ENCODE measurements around the gene ARVCF. TPM values are rescaled to one million over a fixed set of nuclear protein-coding genes. Genes with fewer than 3 reads are reported as not detected.
A peak's percentile ranks its signal among the peaks of the same experiment; 100 is the strongest.

Gene ARVCF
- total and polyA plus RNA-seq, 5 donors, result 11.1 to 27.4 (median 20.0) TPM

- Histone ChIP-seq H3K4me3 (ENCODE audit: low read length) (no peak overlapping the region), H3K4me1 (ENCODE audit: control insufficient read depth, insufficient read depth, low read length) (no peaks in the 10 kb centered on the region), H3K27me3 (ENCODE audit: control insufficient read depth, insufficient read depth) (no peaks in the 10 kb centered on the region), H3K9me3 (ENCODE audit: control insufficient read depth, low read length) (no peaks in the 10 kb centered on the region), H3K27ac (ENCODE audit: low read length) (no peak overlapping the region)
- intact Hi-C loops (cut with DNase I), result loop anchor here (2.0 to 10.0 kb wide), 3 partner anchors 41 to 57 kb away; no protein-coding TSS in a partner anchor
- DNase-seq (peak; percentile 5 to 46 (median 41)), ATAC-seq (no peak)
- 95% methylated on average over 7 of the region's 7 CpGs for whole genome bisulfite sequencing
These were observed 4.5 kb downstream of the ARVCF start for GRCh38 chr22:20011993-20012740.

DNA sequence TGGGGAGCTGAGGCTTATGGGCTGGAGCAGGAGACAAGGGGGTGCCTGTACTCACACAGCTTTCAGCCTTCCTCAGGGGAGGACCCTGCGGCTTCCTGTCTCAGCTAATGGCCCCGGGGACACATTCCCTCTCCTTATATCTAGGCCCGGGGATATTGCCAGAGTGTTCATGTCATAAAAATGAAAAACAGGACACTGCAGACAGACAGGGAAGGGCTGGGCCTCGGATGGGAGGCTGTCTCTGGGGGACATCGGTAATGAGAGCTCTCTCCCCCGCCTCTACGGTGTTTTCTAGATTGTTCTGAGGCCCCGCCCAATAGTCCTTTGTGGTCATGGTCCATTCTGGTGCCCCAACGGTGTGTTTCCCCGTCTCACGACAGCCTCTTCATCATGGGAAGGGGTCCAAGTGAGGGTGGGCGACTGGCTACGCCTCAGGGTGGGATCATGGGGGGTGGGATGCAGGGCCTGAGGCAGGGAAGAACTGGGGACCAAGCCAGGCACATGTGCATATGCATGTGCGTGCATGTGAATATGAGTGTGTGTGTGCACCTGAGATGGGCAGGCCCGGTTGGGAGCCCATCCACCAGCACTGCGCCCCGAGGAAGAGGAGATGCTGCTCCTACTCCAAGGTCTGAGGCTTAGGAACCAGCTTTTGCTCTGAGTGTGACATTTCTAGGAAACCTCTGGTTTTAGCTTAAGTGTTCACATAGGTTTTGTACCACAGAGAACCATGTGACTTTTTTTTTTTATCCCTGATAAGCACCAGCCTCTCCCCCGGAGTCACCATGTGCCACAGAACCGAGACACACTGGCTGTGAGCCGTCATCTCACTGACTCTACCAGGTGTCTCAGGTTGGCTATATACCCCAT lies 5.3 kb downstream of the ARVCF start:
- no peak overlapping the region for H3K27ac ChIP-seq (ENCODE audit: low read length)
- no peak for ATAC-seq
- WGBS, result 70% methylated on average over 20 of the region's 20 CpGs
- no peaks in the 10 kb centered on the region for H3K4me1 ChIP-seq (ENCODE audit: control insufficient read depth, insufficient read depth, low read length)
- no peaks in the 10 kb centered on the region for H3K9me3 ChIP-seq (ENCODE audit: control insufficient read depth, low read length)
- H3K27me3 ChIP-seq (ENCODE audit: control insufficient read depth, insufficient read depth), result no peaks in the 10 kb centered on the region
- intact Hi-C loops (cut with DNase I), result loop anchor here in 1 of 4 donors (10.0 kb wide), 1 partner anchor 57 kb away; no protein-coding TSS in a partner anchor
- peak; percentile 3 to 50 (median 20) for DNase-seq
- H3K4me3 ChIP-seq (ENCODE audit: low read length), result no peak overlapping the region

GRCh38 chr22:20010307-20011122 lies 6.1 kb downstream of the ARVCF start:
- ATAC-seq (no peak), DNase-seq (peak; percentile 9 to 43 (median 32))
- no peaks in the 10 kb centered on the region for H3K4me1 ChIP-seq (ENCODE audit: control insufficient read depth, insufficient read depth, low read length)
- no peaks in the 10 kb centered on the region for H3K27me3 ChIP-seq (ENCODE audit: control insufficient read depth, insufficient read depth)
- WGBS, result 82% methylated on average over 14 of the region's 14 CpGs
- H3K4me3 ChIP-seq (ENCODE audit: low read length), result no peak overlapping the region
- no peaks in the 10 kb centered on the region for H3K9me3 ChIP-seq (ENCODE audit: control insufficient read depth, low read length)
- intact Hi-C loops (cut with DNase I), result loop anchor here in 1 of 4 donors (10.0 kb wide), 1 partner anchor 56 kb away; no protein-coding TSS in a partner anchor
- H3K27ac ChIP-seq (ENCODE audit: low read length), result no peak overlapping the region

DNA sequence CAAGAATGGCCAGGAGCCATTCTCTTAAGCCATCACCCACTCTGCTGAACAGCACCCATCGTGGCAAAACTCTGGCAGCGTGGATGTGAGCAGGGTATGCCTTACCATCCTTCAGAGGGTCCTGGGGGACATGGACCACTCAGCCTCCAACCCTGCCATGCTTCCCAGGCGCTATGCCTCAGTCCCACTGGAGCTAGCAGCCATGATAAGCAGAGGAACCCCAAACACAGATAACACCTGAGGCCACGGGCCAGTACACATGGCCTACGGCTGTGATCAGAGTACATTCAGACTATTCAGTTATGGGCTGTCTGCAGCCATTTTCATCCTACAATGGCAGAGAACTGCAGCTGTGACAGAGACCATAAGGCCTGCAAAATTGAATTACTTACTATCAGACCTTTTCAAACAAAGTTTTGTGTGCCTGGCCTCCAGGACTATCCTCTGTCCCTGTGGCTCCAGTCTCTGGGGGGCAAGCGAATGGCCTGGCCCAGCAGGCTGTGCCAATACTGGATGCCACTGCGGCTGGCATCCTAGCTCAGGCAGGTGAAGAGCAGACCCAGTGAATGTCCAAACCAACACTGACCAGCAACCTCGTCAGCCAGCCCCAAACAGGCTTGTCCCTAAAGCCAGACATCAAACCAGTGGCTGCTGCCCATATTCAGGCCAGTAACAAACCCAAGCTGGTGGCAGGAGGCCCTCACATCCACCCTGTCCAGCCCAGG lies 6.9 kb downstream of the ARVCF start:
- intact Hi-C loops (cut with DNase I), result loop anchor here in 1 of 4 donors (10.0 kb wide), 1 partner anchor 55 kb away; no protein-coding TSS in a partner anchor

GRCh38 chr22:20009018-20009491 lies 7.6 kb downstream of the ARVCF start:
- H3K4me1 ChIP-seq (ENCODE audit: control insufficient read depth, insufficient read depth, low read length), result no peaks in the 10 kb centered on the region
- intact Hi-C loops (cut with DNase I), result no loop called here
- 88% methylated on average over 9 of the region's 9 CpGs for WGBS
- H3K4me3 ChIP-seq (ENCODE audit: low read length), result no peak overlapping the region
- no peaks in the 10 kb centered on the region for H3K9me3 ChIP-seq (ENCODE audit: control insufficient read depth, low read length)
- no peaks in the 10 kb centered on the region for H3K27me3 ChIP-seq (ENCODE audit: control insufficient read depth, insufficient read depth)
- ATAC-seq (no peak), DNase-seq (peak; percentile 6 to 44 (median 33))
- no peak overlapping the region for H3K27ac ChIP-seq (ENCODE audit: low read length)

More for the DNA sequence above, 6.9 kb downstream of the ARVCF start:
- DNase-seq, result peak in 2 of 3 donors; percentile 8 to 16
- Histone ChIP-seq H3K27ac (ENCODE audit: low read length) (no peak overlapping the region), H3K27me3 (ENCODE audit: control insufficient read depth, insufficient read depth) (no peaks in the 10 kb centered on the region), H3K4me1 (ENCODE audit: control insufficient read depth, insufficient read depth, low read length) (no peaks in the 10 kb centered on the region), H3K4me3 (ENCODE audit: low read length) (no peak overlapping the region), H3K9me3 (ENCODE audit: control insufficient read depth, low read length) (no peaks in the 10 kb centered on the region)
- no peak for ATAC-seq
- WGBS, result 90% methylated on average over 8 of the region's 8 CpGs

DNA sequence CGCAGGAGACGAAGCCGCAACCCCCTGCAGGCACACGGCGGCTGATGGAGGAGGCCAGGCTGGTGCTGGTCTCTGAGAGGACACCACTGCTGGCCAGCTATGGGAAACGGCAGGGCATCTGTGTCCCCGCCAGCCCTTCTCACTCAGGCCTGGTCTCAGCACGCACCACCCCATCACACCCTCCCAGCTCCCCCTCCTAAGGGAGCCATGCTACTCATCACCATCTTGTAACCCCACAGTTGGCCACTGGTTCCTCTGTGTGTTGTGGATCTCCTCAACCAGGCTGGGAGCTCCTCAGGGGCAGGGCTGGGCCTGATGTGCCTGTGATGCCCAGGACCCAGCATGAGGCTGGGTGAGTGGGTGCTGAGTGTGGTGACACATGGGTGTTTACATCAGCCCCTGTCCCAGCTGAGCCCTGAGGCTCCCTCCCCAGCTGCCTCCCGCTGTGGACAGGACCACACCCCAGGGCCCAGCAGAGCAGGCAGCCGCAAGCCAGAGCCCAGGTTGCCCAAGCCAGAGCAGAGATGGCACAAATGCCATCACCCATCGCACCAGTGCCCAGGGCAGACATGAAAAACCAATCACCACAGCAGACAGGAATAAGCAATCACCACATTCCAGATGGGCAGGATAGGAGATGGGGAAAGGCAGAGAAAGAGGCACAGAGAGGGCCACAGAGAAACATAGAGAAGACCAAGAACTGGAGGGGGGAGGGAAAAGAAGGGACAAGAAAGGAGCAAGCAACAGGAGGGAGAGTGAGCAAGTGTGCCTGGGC lies 8.2 kb downstream of the ARVCF start:
- 88% methylated on average over 11 of the region's 11 CpGs for WGBS
- ATAC-seq (no peak), DNase-seq (peak; percentile 6 to 27 (median 13))
- Histone ChIP-seq H3K27ac (ENCODE audit: low read length) (no peak overlapping the region), H3K27me3 (ENCODE audit: control insufficient read depth, insufficient read depth) (no peaks in the 10 kb centered on the region), H3K9me3 (ENCODE audit: control insufficient read depth, low read length) (no peaks in the 10 kb centered on the region), H3K4me3 (ENCODE audit: low read length) (no peak overlapping the region), H3K4me1 (ENCODE audit: control insufficient read depth, insufficient read depth, low read length) (no peaks in the 10 kb centered on the region)
- intact Hi-C loops (cut with DNase I), result no loop called here

DNA sequence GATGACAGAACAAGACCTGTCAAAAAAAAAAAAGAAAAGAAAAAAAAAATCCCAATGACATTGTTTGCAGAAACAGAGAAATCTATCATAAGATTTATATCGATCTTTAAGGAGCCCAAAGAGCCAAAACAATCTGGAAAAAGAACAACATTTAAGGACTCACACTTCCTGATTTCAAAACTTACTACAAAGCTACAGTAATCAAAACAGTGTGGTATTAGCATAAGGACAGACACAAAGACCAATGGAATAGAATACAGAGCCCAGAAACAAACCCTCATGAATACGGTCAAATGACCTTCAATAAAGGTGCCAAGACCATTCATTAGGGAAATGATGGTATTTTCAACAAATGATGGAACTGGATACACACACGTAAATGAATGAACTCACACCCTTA lies 12.2 kb downstream of the ARVCF start:
- WGBS, result 97% methylated on average over 3 of the region's 3 CpGs
- H3K9me3 ChIP-seq (ENCODE audit: control insufficient read depth, low read length), result no peaks in the 10 kb centered on the region
- DNase-seq (no peak), ATAC-seq (no peak)
- no peak overlapping the region for H3K4me3 ChIP-seq (ENCODE audit: low read length)
- H3K27ac ChIP-seq (ENCODE audit: low read length), result no peak overlapping the region
- intact Hi-C loops (cut with DNase I), result no loop called here
- peaks cover 4% of the 10 kb centered on the region for H3K4me1 ChIP-seq (ENCODE audit: control insufficient read depth, insufficient read depth, low read length)
- H3K27me3 ChIP-seq (ENCODE audit: control insufficient read depth, insufficient read depth), result no peaks in the 10 kb centered on the region

DNA sequence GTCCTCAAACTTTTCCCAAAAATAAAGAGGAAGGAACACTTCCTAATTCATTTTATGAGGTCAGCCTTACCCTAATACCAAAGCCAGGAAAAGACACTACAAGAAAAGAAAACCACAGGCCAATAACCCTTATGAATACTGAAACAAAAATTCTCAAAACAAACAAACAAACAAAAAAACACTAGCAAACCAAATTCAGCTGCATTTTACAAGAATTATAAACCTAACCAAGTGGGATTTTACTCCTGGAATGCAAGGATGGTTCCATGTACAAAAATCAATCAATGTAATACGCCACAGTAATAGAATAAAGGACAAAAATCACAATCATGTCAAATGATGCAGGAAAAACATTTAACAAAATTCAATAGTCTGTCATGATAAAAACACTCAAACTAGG lies 13.3 kb downstream of the ARVCF start:
- ATAC-seq (no peak), DNase-seq (no peak)
- Histone ChIP-seq H3K4me1 (ENCODE audit: control insufficient read depth, insufficient read depth, low read length) (peaks cover 11% of the 10 kb centered on the region), H3K27me3 (ENCODE audit: control insufficient read depth, insufficient read depth) (no peaks in the 10 kb centered on the region), H3K27ac (ENCODE audit: low read length) (no peak overlapping the region), H3K9me3 (ENCODE audit: control insufficient read depth, low read length) (no peaks in the 10 kb centered on the region), H3K4me3 (ENCODE audit: low read length) (no peak overlapping the region)
- 99% methylated on average over 1 of the region's 1 CpG for WGBS
- intact Hi-C loops (cut with DNase I), result no loop called here

DNA sequence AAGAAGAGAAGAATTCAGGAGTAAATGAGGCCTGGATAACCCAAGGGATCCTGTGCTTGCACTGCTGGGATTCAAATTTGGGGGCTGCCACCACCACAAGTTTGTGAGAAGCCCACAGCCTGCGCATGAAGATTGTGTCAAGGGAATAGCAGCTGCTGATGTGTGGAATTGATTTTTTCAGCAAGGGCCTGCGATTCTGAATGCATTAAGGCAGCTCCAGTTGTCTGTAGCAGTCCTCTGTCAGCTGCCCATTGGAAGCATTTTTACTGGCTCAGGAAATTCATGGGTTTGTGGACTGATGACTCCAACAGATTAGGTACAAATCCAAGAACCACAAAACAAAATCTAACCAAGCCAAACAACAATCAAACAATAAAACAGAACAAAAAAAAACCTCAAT lies 14.0 kb downstream of the ARVCF start:
- Histone ChIP-seq H3K4me1 (ENCODE audit: control insufficient read depth, insufficient read depth, low read length) (peaks cover 11% of the 10 kb centered on the region), H3K4me3 (ENCODE audit: low read length) (no peak overlapping the region), H3K27ac (ENCODE audit: low read length) (peak overlapping the region; percentile 65), H3K9me3 (ENCODE audit: control insufficient read depth, low read length) (no peaks in the 10 kb centered on the region), H3K27me3 (ENCODE audit: control insufficient read depth, insufficient read depth) (no peaks in the 10 kb centered on the region)
- no peak for ATAC-seq
- WGBS, result 62% methylated on average over 2 of the region's 2 CpGs
- peak in 1 of 3 donors; percentile 5 for DNase-seq
- intact Hi-C loops (cut with DNase I), result no loop called here
